Measurements from ENCODE around the gene TMEM196. TPM values are rescaled to one million over a fixed set of nuclear protein-coding genes. Genes with fewer than 3 reads are reported as not detected.

Gene TMEM196
- total RNA-seq, result under 0.01 TPM

GRCh38 chr7:19772841-19773760, at the start of gene TMEM196:
Gene TMEM196, minus strand, starts transcription at chr7:19773617. Its CDS starts 921 bp downstream, at chr7:19772696.
- DNase-seq, result no peak

- no peak for DNase-seq
These were observed 42.7 kb upstream of the TMEM196 start for GRCh38 chr7:19816128-19816527.

- no peak for DNase-seq
These were observed 42.1 kb upstream of the TMEM196 start for GRCh38 chr7:19815546-19815945.

GRCh38 chr7:19814776-19815175, 41.4 kb upstream of the TMEM196 start:
- no peak for DNase-seq

GRCh38 chr7:19811386-19811785, 38.0 kb upstream of the TMEM196 start:
- no peak for DNase-seq

GRCh38 chr7:19798986-19799385, 25.6 kb upstream of the TMEM196 start:
- no peak for DNase-seq

- DNase-seq, result no peak
These were observed 10.1 kb upstream of the TMEM196 start for GRCh38 chr7:19783541-19783940.

- no peak for DNase-seq
These were observed 3.6 kb upstream of the TMEM196 start for GRCh38 chr7:19776981-19777380.

GRCh38 chr7:19775578-19775977, 2.2 kb upstream of the TMEM196 start:
- no peak for DNase-seq

GRCh38 chr7:19772306-19772705, 1.1 kb downstream of the TMEM196 start:
- DNase-seq, result no peak

GRCh38 chr7:19762631-19763030, 10.8 kb downstream of the TMEM196 start:
- peak; percentile 9 for DNase-seq

GRCh38 chr7:19754521-19755116, 18.8 kb downstream of the TMEM196 start:
- DNase-seq, result no peak

GRCh38 chr7:19752020-19752419, 21.4 kb downstream of the TMEM196 start:
- no peak for DNase-seq

GRCh38 chr7:19749658-19750057, 23.8 kb downstream of the TMEM196 start:
- no peak for DNase-seq

GRCh38 chr7:19747740-19748339, 25.6 kb downstream of the TMEM196 start:
- DNase-seq, result peak; percentile 11

- no peak for DNase-seq
These were observed 29.3 kb downstream of the TMEM196 start for GRCh38 chr7:19744075-19744474.

GRCh38 chr7:19728716-19729115, 44.7 kb downstream of the TMEM196 start:
- DNase-seq, result peak; percentile 74

GRCh38 chr7:19725770-19726169, 47.6 kb downstream of the TMEM196 start:
- no peak for DNase-seq

GRCh38 chr7:19715499-19715898, 57.9 kb downstream of the TMEM196 start:
- no peak for DNase-seq

- peak; percentile 35 for DNase-seq
These were observed 59.7 kb downstream of the TMEM196 start for GRCh38 chr7:19713676-19714075.

GRCh38 chr7:19709249-19709578, 64.2 kb downstream of the TMEM196 start:
- no peak for DNase-seq

- peak; percentile 98 for DNase-seq
These were observed 64.8 kb downstream of the TMEM196 start, which contains the start of gene POLR1F for GRCh38 chr7:19708397-19709248. Gene POLR1F, minus strand, starts transcription at chr7:19709037. Its CDS starts 21 bp downstream, at chr7:19709016.

Data from skin of body (tissue), 2 donors.